ENCODE data around the gene MPHOSPH6. TPM values are rescaled to one million over a fixed set of nuclear protein-coding genes. Genes with fewer than 3 reads are reported as not detected.

Gene MPHOSPH6
- total and polyA plus RNA-seq, 2 of the 13 experiments (the other 11 are each of a cell fraction or from before 2014, with no cell fraction given): 28.4 to 76.4 TPM

DNA sequence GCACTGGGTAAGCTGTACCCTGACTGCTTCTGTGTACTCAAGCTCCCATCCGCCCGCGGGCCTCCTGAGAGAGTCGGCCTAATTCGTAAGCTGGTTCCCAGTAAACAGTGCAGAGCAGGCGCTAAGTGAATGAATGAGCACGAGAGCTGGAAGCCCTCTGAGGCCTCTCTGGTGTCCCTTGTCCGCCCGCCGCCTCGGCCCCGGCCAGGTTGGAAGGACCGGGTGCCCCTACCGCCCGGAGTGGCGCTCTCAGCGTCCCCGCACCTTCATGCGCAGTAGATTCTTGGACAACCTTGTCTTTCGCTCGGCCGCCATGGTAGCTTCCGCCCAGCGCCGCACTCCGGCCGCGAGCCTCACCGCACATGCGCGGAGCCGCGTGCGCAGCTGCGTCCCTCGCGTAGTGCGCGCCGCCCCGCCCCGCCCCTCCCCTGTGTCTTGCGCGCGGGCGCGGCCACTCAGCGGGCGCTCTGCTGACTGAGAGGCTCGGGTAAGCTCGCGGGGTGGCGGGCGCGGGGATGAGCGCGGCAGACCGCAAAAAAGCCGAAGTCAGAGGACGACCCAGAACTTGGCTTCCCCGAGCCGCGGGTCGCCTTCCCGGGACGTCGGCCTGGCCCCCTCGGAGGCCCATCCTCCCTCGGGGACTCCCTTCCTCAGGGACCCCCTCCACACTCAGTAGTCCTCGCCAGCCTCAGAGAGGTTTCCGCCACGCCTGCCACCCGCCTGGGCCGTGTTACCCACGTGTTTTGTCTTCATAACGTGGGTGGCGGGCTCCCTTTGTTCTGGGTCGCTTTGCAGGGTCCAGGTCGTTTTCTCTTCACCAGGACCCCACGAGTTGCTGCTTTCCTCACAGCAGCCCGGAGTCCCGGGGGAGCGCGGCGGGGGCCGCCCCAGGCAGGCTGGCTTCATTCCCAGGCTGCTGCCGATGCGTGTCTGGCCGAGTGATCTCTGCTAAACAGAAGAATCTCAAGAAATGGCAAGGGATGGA is at the start of gene MPHOSPH6 (continued):
- TF ChIP-seq STAT5B (CRISPR knock-in tag; IDR thresholded peaks at IDR 0.05) (no peak), FLYWCH1 (CRISPR knock-in tag; IDR thresholded peaks at IDR 0.05) (0 out of 2 replicates have a peak, but pooled peaks have one; percentile 28), GATA4 (IDR thresholded peaks at IDR 0.05; ENCODE audit: borderline replicate concordance, low read depth) (peak; percentile 64; the same call in 1 of the 2 replicates), NR3C1 (CRISPR knock-in tag; IDR thresholded peaks at IDR 0.05) (no peak), ZNF350 (CRISPR knock-in tag; IDR thresholded peaks at IDR 0.05; ENCODE audit: borderline replicate concordance, low read depth) (peak; percentile 89), ZNF460 (CRISPR knock-in tag; IDR thresholded peaks at IDR 0.05; ENCODE audit: borderline replicate concordance) (no peak), ZNF7 (CRISPR knock-in tag; IDR thresholded peaks at IDR 0.05) (no peak), MYC (CRISPR knock-in tag; IDR thresholded peaks at IDR 0.05; ENCODE audit: borderline replicate concordance) (peak; percentile 92)
- TF ChIP-seq, protein P1, sequence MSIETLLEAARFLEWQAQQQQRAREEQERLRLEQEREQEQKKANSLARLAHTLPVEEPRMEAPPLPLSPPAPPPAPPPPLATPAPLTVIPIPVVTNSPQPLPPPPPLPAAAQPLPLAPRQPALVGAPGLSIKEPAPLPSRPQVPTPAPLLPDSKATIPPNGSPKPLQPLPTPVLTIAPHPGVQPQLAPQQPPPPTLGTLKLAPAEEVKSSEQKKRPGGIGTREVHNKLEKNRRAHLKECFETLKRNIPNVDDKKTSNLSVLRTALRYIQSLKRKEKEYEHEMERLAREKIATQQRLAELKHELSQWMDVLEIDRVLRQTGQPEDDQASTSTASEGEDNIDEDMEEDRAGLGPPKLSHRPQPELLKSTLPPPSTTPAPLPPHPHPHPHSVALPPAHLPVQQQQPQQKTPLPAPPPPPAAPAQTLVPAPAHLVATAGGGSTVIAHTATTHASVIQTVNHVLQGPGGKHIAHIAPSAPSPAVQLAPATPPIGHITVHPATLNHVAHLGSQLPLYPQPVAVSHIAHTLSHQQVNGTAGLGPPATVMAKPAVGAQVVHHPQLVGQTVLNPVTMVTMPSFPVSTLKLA (IDR thresholded peaks at IDR 0.05): peak; percentile 37; the same call in 1 of the 2 replicates
- TF ChIP-seq, protein P2, sequence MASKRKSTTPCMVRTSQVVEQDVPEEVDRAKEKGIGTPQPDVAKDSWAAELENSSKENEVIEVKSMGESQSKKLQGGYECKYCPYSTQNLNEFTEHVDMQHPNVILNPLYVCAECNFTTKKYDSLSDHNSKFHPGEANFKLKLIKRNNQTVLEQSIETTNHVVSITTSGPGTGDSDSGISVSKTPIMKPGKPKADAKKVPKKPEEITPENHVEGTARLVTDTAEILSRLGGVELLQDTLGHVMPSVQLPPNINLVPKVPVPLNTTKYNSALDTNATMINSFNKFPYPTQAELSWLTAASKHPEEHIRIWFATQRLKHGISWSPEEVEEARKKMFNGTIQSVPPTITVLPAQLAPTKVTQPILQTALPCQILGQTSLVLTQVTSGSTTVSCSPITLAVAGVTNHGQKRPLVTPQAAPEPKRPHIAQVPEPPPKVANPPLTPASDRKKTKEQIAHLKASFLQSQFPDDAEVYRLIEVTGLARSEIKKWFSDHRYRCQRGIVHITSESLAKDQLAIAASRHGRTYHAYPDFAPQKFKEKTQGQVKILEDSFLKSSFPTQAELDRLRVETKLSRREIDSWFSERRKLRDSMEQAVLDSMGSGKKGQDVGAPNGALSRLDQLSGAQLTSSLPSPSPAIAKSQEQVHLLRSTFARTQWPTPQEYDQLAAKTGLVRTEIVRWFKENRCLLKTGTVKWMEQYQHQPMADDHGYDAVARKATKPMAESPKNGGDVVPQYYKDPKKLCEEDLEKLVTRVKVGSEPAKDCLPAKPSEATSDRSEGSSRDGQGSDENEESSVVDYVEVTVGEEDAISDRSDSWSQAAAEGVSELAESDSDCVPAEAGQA (IDR thresholded peaks at IDR 0.05; ENCODE audit: low read depth): peak; percentile 52; the same call in 1 of the 2 replicates
- TF ChIP-seq, protein P2 (CRISPR knock-in tag; IDR thresholded peaks at IDR 0.05; ENCODE audit: borderline replicate concordance): peak; percentile 83; the same call in 1 of the 2 replicates
- TF ChIP-seq, protein P3, sequence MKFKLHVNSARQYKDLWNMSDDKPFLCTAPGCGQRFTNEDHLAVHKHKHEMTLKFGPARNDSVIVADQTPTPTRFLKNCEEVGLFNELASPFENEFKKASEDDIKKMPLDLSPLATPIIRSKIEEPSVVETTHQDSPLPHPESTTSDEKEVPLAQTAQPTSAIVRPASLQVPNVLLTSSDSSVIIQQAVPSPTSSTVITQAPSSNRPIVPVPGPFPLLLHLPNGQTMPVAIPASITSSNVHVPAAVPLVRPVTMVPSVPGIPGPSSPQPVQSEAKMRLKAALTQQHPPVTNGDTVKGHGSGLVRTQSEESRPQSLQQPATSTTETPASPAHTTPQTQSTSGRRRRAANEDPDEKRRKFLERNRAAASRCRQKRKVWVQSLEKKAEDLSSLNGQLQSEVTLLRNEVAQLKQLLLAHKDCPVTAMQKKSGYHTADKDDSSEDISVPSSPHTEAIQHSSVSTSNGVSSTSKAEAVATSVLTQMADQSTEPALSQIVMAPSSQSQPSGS (CRISPR knock-in tag; IDR thresholded peaks at IDR 0.05): peak; percentile 60
- TF ChIP-seq, protein P4, sequence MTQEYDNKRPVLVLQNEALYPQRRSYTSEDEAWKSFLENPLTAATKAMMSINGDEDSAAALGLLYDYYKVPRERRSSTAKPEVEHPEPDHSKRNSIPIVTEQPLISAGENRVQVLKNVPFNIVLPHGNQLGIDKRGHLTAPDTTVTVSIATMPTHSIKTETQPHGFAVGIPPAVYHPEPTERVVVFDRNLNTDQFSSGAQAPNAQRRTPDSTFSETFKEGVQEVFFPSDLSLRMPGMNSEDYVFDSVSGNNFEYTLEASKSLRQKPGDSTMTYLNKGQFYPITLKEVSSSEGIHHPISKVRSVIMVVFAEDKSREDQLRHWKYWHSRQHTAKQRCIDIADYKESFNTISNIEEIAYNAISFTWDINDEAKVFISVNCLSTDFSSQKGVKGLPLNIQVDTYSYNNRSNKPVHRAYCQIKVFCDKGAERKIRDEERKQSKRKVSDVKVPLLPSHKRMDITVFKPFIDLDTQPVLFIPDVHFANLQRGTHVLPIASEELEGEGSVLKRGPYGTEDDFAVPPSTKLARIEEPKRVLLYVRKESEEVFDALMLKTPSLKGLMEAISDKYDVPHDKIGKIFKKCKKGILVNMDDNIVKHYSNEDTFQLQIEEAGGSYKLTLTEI (CRISPR knock-in tag; conservative IDR thresholded peaks at IDR 0.05): no peak

Measured in HepG2 (cell line).